LNCAP (cell line): ENCODE data around the gene TMEM170A.
A peak's percentile ranks its signal among the peaks of the same experiment; 100 is the strongest.

Experiments
- TF ChIP-seq, protein P1 (sequence below): fragments of 450-650 bp; IDR thresholded peaks from 2 replicates; pipeline ENCODE4 v1.5.1; 2017; ENCODE audit warnings: mild to moderate bottlenecking

Gene TMEM170A

DNA sequence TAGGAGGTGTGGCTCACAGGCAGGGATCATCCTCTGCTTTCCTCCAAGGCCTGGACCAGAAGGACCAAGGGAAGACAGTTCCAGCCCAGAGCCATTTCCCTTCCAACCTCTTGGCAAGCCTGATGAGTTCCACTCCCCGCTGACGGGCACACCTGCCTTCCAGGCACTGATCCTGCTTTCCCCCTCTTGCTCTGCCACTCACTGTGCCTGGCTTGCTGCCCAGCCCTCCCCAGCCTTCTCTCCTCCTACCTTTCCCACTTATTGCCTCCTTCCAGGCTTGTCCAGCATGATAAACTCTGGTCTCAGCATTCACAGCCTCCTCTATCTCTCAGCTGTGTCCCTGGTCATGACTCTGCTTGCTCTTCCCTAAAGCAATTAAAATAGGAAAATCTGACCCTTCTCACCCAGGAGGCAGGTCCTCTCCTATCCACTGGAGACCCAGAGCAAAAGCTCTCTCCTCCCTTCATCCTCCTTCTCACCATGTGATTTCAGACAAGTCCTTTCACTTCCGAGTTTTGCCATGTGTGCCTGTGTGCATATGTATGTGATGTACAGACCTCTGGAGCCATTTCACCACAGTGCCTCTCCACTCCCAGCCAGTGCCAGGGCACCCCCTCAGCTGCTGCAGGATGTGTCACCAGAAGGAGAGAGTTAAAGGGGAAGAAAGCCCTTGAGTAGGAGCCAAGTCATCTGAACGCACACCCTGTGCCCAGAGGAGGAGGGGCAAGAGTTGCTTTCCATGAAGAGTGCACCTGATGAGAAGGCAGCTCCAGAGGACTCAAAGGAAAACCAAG is 13.4 kb upstream of the TMEM170A start:
- TF ChIP-seq, protein P1, sequence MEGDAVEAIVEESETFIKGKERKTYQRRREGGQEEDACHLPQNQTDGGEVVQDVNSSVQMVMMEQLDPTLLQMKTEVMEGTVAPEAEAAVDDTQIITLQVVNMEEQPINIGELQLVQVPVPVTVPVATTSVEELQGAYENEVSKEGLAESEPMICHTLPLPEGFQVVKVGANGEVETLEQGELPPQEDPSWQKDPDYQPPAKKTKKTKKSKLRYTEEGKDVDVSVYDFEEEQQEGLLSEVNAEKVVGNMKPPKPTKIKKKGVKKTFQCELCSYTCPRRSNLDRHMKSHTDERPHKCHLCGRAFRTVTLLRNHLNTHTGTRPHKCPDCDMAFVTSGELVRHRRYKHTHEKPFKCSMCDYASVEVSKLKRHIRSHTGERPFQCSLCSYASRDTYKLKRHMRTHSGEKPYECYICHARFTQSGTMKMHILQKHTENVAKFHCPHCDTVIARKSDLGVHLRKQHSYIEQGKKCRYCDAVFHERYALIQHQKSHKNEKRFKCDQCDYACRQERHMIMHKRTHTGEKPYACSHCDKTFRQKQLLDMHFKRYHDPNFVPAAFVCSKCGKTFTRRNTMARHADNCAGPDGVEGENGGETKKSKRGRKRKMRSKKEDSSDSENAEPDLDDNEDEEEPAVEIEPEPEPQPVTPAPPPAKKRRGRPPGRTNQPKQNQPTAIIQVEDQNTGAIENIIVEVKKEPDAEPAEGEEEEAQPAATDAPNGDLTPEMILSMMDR = no peak

DNA sequence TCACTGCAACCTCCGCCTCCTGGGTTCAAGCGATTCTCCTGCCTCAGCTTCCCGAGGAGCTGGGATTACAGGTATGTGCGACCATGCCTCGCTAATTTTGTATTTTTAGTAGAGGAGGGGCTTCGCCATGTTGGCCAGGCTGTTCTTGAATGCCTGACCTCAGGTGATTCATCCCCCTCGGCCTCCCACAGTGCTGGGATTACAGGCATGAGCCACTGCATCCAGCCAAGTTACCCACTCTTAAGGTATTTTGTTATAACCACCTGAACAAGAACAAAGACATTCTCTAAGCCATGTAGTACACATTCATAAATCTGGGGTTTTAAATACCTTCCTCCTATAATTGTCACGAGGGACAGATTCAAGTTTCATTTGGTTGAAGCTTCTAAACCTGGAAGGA is 12.3 kb upstream of the TMEM170A start:
- TF ChIP-seq, protein P1 = no peak

DNA sequence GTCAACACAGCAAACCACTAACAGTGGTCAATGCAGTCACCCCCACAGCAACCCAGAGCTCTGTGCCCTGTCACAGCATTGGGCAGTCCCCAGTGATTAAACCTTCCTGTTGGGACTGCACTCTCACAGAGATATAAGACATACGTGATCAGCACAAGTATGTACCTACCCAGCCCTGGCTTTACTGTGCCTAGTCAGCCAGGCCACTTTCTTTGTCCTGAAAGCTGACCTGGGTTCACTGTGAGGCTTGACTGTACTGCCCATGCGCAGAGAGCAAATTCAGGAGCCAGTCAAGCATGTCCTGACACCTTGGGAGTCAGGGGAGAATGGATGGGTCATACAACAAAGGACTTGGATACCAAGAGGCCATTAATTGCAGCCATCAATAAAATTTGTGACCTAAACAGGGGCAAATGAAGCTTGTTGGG is 10.9 kb upstream of the TMEM170A start:
- TF ChIP-seq, protein P1 = no peak

DNA sequence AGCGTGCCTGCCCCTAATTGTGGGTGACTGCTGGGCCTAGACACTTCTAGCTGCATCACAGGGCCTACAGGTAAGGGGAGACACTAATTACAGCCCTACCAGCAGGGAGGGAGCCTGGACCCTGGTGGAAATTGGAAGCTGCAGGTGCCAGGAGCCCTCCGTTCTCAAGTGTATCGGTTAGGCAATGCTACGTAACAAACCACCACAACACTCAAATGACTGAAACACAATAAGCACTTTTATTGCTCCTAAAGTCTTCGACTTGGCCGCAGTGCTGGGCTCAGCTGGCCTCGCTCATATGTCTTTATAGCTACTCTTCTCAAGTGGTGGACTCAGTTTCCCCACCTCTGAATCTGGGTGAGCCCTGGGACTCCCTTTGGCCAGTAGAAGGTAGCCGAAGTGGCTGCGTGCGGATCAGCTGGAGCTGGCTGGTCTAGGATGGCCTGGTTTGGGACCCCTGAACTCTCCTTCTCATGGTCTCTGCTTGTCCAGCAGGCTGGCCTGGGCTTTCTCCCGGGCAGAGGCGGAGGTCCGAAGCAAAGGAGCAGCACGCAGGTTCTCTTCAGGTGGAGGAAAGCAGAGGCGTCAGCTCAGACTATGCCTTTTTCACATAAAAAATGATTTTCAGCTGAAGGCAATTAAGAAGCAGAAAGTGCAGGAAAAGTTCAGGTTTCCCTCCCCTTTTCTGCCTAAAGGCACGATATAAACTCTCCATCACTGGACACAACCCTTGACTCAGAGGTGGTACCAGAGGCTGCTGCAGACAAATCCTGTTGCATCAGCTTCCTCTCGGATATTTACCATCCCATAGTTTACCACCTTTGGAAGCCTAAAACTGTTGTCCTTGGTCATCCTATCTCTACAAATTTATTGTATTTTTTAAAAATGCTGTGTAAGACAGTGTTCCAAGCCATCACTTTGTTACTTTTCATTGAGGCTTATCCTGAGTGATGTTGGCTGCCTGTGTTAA is 8.7 kb upstream of the TMEM170A start:
- TF ChIP-seq, protein P1 = no peak

DNA sequence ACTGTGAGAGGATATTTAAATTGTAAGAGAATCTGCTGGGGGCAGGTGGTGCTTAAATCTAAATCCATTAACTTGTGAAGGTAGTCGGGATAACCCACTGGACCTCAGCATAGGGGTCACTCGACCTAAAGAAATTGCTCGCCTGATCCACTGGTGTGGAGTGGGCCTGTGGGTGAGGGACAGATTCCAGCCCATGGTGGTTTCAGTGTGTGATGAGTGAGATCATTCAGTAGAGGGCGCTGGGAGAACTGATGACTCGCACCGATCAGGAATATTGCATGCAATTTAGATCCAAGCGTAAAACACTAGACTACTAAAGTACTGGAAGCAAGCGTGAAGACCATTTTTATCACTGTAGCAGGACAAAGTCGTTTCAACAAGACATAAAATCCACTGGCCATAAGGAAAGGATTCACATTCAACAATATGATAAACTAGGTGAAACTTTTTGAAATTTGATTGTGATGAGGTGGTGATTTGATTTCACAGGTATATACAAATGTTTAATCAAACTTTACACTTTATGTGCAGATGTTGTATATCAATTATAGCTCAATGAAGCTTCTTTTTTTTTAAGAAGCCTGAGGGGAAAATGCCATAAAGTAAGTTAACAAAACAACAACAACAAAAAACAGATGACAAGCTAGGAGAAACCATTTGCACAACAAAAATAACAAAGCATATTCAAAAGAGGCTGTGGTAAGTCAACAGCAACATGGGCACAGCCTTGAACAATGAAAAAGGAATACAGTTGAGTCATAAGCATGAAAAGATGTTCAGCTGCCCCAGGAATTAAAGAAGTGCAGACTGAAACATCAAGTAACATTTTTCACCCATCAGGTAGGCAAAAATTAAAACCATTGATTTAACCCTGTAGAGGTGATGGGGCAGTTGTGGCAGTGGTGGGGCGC is 7.5 kb upstream of the TMEM170A start:
- TF ChIP-seq, protein P1 = peak; percentile 52

- TF ChIP-seq, protein P1 = no peak
These were observed 2.3 kb upstream of the TMEM170A start for GRCh38 chr16:75466760-75467159.

DNA sequence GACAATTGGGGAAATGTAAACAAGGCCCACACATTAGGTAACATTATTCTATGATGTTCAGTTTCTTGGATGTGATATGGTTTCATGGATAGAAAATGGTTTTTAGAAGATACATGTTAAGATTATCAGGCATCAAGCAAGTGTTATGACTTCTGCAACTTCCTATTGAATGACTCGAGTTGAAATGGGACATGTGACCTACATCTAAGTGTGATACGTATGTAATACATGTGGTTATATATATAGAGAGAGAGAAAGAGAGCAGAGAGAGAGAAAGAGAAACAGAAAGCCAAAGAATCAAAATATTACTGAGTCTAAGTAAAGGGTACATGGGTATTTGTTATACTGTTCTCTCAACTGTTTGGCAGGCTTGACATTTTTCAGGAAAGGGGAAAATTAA is 1.7 kb downstream of the TMEM170A start:
- TF ChIP-seq, protein P1 = no peak
